Measurements from ENCODE around the gene ITGB5.

- TF ChIP-seq, protein P1, sequence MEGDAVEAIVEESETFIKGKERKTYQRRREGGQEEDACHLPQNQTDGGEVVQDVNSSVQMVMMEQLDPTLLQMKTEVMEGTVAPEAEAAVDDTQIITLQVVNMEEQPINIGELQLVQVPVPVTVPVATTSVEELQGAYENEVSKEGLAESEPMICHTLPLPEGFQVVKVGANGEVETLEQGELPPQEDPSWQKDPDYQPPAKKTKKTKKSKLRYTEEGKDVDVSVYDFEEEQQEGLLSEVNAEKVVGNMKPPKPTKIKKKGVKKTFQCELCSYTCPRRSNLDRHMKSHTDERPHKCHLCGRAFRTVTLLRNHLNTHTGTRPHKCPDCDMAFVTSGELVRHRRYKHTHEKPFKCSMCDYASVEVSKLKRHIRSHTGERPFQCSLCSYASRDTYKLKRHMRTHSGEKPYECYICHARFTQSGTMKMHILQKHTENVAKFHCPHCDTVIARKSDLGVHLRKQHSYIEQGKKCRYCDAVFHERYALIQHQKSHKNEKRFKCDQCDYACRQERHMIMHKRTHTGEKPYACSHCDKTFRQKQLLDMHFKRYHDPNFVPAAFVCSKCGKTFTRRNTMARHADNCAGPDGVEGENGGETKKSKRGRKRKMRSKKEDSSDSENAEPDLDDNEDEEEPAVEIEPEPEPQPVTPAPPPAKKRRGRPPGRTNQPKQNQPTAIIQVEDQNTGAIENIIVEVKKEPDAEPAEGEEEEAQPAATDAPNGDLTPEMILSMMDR (IDR thresholded peaks at IDR 0.05) = no peak
- no peak for TF ChIP-seq ZFX (IDR thresholded peaks at IDR 0.05; ENCODE audit: borderline replicate concordance)
Measured at GRCh38 chr3:124856677-124857076, 30.5 kb downstream of the ITGB5 start.
